HG03039 (cell line): ENCODE results near the gene C17orf50.

Source experiments
- ATAC-seq: cut with Tn5 transposase; IDR thresholded peaks from one replicate; pipeline ENCODE4 v1.9.1; 2021; ENCODE audit warnings: mild to moderate bottlenecking, moderate library complexity; ENCODE audit not compliant: unreplicated experiment

Gene C17orf50

DNA sequence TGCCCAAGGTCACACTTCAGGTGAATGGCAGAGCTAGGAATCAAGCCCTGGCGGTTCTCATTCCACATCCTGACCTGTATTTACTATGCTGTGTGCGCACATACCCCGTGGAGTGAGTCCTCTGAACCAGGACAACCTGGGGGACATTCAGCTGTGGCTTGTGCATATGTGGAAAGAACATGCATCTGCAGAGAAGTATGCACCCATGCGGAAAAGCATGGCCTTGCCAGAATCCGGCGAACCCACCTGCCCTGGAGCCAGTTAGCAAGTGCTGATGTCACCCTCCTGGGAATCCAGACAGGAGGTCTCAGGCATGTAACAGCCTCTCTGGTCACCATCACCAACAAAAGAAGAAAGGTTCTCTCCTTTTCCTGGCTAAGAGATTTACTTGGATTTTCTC lies 27.3 kb upstream of the C17orf50 start:
- no peak for ATAC-seq

- no peak for ATAC-seq
Measured at GRCh38 chr17:35734396-35734795, 26.3 kb upstream of the C17orf50 start.

DNA sequence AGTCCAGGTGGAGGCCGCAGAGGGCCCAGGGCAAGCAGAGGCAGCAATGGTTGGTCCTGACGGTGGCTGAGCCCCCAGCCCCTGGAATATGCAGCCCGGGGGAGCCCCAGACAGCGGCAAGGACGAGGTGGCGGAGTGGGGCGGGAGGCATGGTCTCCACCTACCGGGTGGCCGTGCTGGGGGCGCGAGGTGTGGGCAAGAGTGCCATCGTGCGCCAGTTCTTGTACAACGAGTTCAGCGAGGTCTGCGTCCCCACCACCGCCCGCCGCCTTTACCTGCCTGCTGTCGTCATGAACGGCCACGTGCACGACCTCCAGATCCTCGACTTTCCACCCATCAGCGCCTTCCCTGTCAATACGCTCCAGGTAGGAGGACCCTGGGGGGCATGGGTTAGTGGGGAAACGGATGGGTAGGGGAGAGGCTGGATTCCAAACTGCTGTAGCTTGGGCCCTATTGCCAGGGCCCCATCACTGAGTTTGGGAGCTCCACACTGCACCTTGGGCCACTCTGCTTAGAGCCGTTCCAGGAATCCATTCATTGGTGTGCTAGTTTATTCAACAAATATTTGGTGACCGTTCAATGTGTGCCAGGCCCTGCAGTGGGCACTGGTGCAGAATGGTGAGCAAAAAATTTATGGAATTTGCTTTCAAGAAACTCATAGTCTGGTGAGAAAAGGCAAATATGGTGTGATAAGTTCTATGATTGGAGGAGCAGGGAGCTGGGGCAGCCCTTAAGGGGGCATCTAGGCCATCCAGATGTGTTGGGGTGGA lies 25.5 kb upstream of the C17orf50 start:
- no peak for ATAC-seq

DNA sequence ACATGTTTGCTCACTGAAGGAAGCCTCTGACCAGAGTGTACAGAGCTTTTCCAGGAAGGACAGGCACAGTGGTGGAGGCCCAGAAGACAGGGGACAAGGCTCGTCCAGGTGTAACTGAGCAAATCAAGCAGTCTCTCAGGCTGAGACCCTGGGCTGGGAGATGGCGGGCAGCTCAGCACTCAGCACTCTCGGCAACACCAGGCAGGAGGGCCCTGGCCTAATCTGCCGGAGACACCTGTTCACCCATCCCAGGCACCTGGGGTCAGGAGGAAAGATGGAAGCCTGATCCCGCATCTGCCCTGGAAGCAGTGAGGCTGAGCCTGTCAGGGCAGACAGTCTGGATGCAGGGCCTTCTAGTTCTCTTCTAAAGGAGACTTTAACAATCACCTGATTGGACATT lies 24.5 kb upstream of the C17orf50 start:
- ATAC-seq = no peak

DNA sequence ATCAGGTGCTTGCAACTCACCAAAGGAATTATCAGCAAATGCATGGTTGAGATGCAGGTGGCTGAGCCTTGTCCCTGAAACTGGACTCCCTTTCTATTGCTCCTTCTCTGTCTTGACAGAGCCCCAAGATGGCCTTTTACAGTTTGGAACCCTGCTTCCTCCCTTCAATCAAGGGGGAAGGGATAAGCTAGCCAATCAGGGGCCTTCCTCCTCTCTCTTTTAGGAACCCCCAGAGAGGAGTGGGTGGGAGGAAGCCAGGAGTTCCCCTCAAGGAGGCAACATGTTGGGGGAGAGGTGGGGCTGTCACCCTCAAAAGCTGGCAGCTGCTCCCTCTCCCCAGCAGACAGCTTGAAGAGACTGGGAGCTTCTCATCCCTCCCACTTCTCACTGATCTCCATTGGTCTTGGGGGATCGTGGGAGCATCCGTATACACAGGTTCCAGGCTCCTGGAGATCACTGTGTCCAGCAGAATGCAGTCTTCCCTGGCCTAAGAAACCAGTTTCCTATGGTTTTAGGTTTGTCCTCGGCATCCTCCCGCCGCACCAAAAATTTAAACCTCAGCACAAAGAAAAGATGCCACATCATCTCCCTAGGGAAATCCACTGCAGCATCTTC lies 22.1 kb upstream of the C17orf50 start:
- no peak for ATAC-seq

DNA sequence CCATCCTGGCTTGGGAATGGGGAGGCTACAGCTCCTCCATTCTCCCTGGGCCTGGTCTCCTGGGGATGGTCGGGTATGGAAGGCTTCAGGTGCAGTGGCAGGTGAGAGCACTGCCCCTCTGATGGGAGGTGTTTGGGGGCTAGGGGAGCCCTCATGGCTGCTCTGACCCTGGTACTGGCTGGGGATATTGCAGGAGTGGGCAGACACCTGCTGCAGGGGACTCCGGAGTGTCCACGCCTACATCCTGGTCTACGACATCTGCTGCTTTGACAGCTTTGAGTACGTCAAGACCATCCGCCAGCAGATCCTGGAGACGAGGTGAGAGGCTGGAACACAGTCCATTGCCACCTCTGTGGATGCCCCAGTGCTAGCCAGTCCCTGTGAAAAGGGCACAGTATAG lies 20.5 kb upstream of the C17orf50 start:
- no peak for ATAC-seq

DNA sequence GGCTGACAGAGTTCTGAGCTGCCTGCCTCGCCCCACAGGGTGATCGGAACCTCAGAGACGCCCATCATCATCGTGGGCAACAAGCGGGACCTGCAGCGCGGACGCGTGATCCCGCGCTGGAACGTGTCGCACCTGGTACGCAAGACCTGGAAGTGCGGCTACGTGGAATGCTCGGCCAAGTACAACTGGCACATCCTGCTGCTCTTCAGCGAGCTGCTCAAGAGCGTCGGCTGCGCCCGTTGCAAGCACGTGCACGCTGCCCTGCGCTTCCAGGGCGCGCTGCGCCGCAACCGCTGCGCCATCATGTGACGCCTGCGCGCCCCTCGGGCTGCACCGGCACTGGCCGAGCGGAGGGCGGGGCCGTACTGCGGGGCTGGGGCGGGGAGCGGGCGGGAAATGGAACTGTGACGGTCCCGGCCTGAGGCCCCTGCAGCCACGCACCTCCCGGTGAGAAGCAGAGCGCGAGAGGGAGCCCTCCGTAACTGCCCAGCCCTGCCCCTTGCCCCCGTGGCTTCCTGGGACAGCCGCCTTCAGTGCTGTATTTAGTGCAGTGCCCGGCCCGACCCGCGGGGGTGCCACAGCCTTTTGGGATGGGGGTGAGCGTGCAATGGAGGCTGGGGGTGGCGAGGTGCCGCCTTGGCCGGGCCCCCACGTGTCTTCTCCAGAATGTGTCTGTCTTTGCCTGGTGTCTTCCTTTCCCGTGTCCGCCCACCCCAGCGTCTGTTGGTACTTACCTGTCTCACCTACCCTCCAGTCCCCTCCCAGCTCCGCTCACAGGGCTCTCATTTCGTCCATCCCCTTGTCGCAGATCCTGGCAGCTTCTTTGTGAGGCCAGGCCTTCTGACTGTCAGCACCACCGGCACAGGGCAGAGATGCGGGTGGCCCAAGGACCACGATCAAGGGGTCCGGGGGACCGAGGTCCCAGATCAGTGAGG lies 19.4 kb upstream of the C17orf50 start:
- ATAC-seq = no peak

GRCh38 chr17:35742496-35742895 lies 18.2 kb upstream of the C17orf50 start:
- no peak for ATAC-seq

GRCh38 chr17:35742896-35743477 lies 17.7 kb upstream of the C17orf50 start:
- no peak for ATAC-seq

- no peak for ATAC-seq
Measured at GRCh38 chr17:35743626-35744328, 16.9 kb upstream of the C17orf50 start.

DNA sequence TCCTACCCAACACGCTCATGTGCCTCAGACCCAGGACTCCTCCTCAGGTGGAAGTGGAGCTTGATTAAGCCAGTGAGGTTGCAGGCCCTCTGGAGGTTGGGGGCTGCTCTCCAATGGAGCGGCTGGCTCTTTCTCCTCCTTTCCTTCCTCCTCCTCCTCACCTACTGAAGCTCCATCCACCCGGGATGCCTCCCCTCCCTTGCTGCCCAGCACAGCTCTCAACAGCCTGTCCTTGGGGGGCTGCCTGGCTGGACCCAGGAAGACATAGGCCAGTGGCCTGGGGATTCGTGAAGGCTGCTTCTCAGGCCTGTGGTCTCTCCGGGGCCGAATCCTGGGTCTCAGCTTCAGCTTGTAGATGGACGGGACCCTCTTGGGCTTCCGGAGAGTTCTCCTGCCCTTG lies 15.9 kb upstream of the C17orf50 start:
- ATAC-seq = no peak

GRCh38 chr17:35745246-35745645 lies 15.4 kb upstream of the C17orf50 start:
- no peak for ATAC-seq

GRCh38 chr17:35745749-35746320 lies 14.9 kb upstream of the C17orf50 start:
- ATAC-seq = no peak

DNA sequence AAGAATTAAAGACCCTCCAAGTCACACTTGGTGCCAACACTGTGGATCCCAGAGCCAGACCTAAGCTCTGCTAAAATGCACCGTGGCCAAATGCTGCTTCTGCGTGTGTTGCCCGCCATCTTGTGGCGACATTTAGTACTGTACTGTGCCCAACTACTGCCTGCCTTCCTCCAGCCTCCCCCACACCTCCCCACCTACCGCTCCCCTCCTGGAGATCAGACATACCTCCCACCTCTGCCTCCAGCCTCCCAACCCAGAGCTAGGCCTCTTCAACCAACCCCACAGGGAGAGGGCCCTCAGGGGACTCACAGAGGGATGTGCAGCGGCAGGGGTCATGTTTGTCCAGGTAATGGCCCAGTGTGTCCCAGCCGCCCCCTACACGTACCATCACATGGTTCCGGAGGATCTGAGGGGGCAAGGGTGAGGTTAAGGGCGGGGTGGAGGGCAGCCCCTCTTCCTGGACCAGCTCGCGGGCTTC lies 13.1 kb upstream of the C17orf50 start:
- ATAC-seq = no peak

GRCh38 chr17:35748341-35748841 lies 12.3 kb upstream of the C17orf50 start:
- ATAC-seq = no peak

GRCh38 chr17:35748979-35749378 lies 11.7 kb upstream of the C17orf50 start:
- ATAC-seq = no peak

DNA sequence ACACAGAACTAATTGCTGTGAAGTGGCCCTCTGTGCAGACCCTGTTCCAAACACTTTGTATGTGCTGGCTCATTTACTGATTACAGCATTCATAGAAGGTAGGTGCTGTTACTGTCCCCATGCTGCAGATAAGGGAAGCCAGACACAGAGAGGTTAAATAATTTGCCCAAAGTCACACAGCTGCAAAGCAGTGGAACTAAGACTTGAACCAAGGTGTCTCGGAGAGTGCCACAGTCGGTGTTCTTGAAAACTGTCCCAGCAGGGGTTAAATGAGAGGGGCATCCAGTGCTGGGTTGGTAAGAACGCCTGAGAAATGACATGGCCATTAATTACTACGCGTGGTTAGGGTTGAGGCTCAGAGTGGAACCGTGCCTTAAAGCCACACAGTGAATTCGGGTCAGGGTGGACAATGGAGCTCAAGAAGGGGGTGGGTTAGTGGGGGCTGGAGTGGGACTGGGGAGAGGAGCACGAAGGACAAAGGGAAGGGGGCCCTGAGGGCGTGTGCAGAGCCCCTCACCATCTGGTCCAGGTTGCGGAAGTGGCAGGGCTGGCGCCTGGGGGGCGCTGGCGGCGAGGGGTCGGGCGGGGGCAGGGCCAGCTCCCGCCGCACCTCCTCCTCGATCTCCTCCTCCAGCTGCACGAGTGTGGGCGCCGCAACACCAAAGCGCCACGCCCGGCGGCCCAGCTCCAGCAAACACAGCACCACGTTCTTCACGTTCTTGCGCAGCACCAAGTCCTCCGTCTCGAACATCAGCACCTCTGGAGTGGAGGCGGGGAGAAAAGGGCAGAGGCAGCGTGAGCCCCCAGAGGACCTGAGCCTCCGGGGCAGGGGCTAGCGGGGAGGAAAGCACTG lies 10.9 kb upstream of the C17orf50 start:
- no peak for ATAC-seq

GRCh38 chr17:35750526-35751395 lies 9.9 kb upstream of the C17orf50 start:
- ATAC-seq = no peak
